SK-N-SH treated with all-trans-retinoic acid at 6 μM for 48 hours (cell line): ENCODE data around the gene PCDHGA7.
"Not testable (repeated sequence)": the region's sequence is repeated elsewhere in the genome, so short reads cannot be mapped to it uniquely, and the experiment has no call there.

Source experiments
- GLIS3 ChIP-seq: fragments of 250-450 bp; sonication (Bioruptor Pico); IDR thresholded peaks from 2 replicates; pipeline ENCODE4 v1.5.0; 2020; ENCODE audit warnings: mild to moderate bottlenecking, moderate library complexity
- SNAI2 ChIP-seq: fragments of 250-450 bp; sonication (Bioruptor Pico); IDR thresholded peaks from 2 replicates; pipeline ENCODE4 v1.5.0; 2020; ENCODE audit warnings: mild to moderate bottlenecking, moderate library complexity
- TF ChIP-seq, protein P1 (sequence below): fragments of 250-450 bp; sonication (Bioruptor Pico); IDR thresholded peaks from 2 replicates; pipeline ENCODE4 v1.8.0; 2020; ENCODE audit warnings: mild to moderate bottlenecking, moderate library complexity, borderline replicate concordance

DNA sequence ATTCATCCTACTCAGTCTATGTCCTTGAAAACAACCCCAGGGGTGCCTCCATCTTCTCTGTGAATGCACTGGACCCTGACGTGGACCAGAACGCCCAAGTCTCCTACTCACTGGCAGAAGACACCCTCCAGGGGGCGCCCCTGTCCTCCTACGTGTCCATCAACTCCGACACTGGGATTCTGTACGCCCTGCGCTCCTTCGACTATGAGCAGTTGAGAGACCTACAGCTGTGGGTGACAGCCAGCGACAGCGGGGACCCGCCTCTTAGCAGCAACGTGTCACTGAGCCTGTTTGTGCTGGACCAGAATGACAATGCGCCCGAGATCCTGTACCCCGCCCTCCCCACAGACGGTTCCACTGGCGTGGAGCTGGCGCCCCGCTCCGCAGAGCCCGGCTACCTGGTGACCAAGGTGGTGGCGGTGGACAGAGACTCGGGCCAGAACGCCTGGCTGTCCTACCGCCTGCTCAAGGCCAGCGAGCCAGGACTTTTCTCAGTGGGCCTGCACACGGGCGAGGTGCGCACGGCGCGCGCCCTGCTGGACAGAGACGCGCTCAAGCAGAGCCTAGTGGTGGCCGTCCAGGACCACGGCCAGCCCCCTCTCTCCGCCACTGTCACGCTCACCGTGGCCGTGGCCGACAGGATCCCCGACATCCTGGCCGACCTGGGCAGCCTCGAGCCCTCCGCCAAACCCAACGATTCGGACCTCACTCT lies 6.9 kb upstream of the PCDHGA7 start:
- TF ChIP-seq, protein P1, sequence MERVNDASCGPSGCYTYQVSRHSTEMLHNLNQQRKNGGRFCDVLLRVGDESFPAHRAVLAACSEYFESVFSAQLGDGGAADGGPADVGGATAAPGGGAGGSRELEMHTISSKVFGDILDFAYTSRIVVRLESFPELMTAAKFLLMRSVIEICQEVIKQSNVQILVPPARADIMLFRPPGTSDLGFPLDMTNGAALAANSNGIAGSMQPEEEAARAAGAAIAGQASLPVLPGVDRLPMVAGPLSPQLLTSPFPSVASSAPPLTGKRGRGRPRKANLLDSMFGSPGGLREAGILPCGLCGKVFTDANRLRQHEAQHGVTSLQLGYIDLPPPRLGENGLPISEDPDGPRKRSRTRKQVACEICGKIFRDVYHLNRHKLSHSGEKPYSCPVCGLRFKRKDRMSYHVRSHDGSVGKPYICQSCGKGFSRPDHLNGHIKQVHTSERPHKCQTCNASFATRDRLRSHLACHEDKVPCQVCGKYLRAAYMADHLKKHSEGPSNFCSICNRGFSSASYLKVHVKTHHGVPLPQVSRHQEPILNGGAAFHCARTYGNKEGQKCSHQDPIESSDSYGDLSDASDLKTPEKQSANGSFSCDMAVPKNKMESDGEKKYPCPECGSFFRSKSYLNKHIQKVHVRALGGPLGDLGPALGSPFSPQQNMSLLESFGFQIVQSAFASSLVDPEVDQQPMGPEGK: not testable (repeated sequence)
- TF ChIP-seq SNAI2, GLIS3 (CRISPR knock-in tag): not testable (repeated sequence)
